Measurements from ENCODE around the gene AFG1L. TPM values are rescaled to one million over a fixed set of nuclear protein-coding genes. Genes with fewer than 3 reads are reported as not detected.
"Not testable (repeated sequence)": the region's sequence is repeated elsewhere in the genome, so short reads cannot be mapped to it uniquely, and the experiment has no call there.

The AFG1L gene
- total RNA-seq, 1 donor, result 6.0 TPM

GRCh38 chr6:108368431-108369030, 73.7 kb downstream of the AFG1L start:
- no peak overlapping the region for H3K4me3 ChIP-seq (ENCODE audit: low read depth, low read length)
- no peak for DNase-seq (ENCODE audit: low read depth)
- TF ChIP-seq CTCF (IDR thresholded peaks at IDR 0.05; ENCODE audit: insufficient read depth, low read length), result no peak

GRCh38 chr6:108380876-108381275, 86.0 kb downstream of the AFG1L start:
- no peak overlapping the region for H3K4me3 ChIP-seq (ENCODE audit: low read depth, low read length)
- DNase-seq (ENCODE audit: low read depth), result no peak
- TF ChIP-seq CTCF (IDR thresholded peaks at IDR 0.05; ENCODE audit: insufficient read depth, low read length), result no peak

GRCh38 chr6:108383981-108384380, 89.1 kb downstream of the AFG1L start:
- no peak overlapping the region for H3K4me3 ChIP-seq (ENCODE audit: low read depth, low read length)
- no peak for TF ChIP-seq CTCF (IDR thresholded peaks at IDR 0.05; ENCODE audit: insufficient read depth, low read length)
- DNase-seq (ENCODE audit: low read depth), result no peak

GRCh38 chr6:108389190-108389589, 94.3 kb downstream of the AFG1L start:
- DNase-seq (ENCODE audit: low read depth); H3K4me3 ChIP-seq (ENCODE audit: low read depth, low read length): not testable (repeated sequence)

- no peak overlapping the region for H3K4me3 ChIP-seq (ENCODE audit: low read depth, low read length)
- no peak for TF ChIP-seq CTCF (IDR thresholded peaks at IDR 0.05; ENCODE audit: insufficient read depth, low read length)
- no peak for DNase-seq (ENCODE audit: low read depth)
Measured at GRCh38 chr6:108395297-108395696, 100.4 kb downstream of the AFG1L start.

- no peak for TF ChIP-seq CTCF (IDR thresholded peaks at IDR 0.05; ENCODE audit: insufficient read depth, low read length)
- DNase-seq (ENCODE audit: low read depth), result no peak
- no peak overlapping the region for H3K4me3 ChIP-seq (ENCODE audit: low read depth, low read length)
Measured at GRCh38 chr6:108403236-108403635, 108.4 kb downstream of the AFG1L start.

GRCh38 chr6:108406943-108407342, 112.1 kb downstream of the AFG1L start:
- no peak for TF ChIP-seq CTCF (IDR thresholded peaks at IDR 0.05; ENCODE audit: insufficient read depth, low read length)
- peak; percentile 9 for DNase-seq (ENCODE audit: low read depth)
- no peak overlapping the region for H3K4me3 ChIP-seq (ENCODE audit: low read depth, low read length)

Data from fibroblast of the aortic adventitia (primary cell).